Kidney epithelial cell (primary cell): ENCODE measurements around the gene FOS. TPM values are rescaled to one million over a fixed set of nuclear protein-coding genes. Genes with fewer than 3 reads are reported as not detected.
"Not testable (repeated sequence)": the region's sequence is repeated elsewhere in the genome, so short reads cannot be mapped to it uniquely, and the experiment has no call there.

ENCODE experiments used
- DNase-seq: peaks from one replicate; pipeline ENCODE4 v3.0.0-alpha.2; 2010; ENCODE audit warnings: low read depth
- H3K27me3 ChIP-seq: 2 replicates; pipeline ENCODE4 v1.6.0; 2011; ENCODE audit warnings: low read length; ENCODE audit not compliant: control insufficient read depth, insufficient read depth
- H3K36me3 ChIP-seq: 2 replicates; pipeline ENCODE4 v1.5.1; 2011; ENCODE audit warnings: low read length; ENCODE audit not compliant: control insufficient read depth, insufficient read depth
- H3K4me3 ChIP-seq: 2 replicates; pipeline ENCODE4 v1.5.1; 2011; ENCODE audit warnings: low read depth, mild to moderate bottlenecking, control low read depth, low read length
- total RNA-seq: library from RNA; depleted of rRNA; stranded (reverse); fragments of >200 nt; gene quantifications from 2 replicates; pipeline ENCODE4 v1.2.3, GENCODE V29; 2015
- TF ChIP-seq, protein P1 (sequence below): IDR thresholded peaks from 2 replicates; pipeline ENCODE4 v1.5.1; 2011; ENCODE audit warnings: mild to moderate bottlenecking, moderate library complexity, low read length, control low read depth, inconsistent platforms; ENCODE audit not compliant: insufficient read depth, poor library complexity, severe bottlenecking

The FOS gene
- total RNA-seq, 1 donor from 2014 or later, result 5.5 TPM

- Histone ChIP-seq H3K36me3 (no peaks in the 10 kb centered on the region), H3K27me3 (no peaks in the 10 kb centered on the region), H3K4me3 (no peak overlapping the region)
- no peak for DNase-seq
- TF ChIP-seq, protein P1, sequence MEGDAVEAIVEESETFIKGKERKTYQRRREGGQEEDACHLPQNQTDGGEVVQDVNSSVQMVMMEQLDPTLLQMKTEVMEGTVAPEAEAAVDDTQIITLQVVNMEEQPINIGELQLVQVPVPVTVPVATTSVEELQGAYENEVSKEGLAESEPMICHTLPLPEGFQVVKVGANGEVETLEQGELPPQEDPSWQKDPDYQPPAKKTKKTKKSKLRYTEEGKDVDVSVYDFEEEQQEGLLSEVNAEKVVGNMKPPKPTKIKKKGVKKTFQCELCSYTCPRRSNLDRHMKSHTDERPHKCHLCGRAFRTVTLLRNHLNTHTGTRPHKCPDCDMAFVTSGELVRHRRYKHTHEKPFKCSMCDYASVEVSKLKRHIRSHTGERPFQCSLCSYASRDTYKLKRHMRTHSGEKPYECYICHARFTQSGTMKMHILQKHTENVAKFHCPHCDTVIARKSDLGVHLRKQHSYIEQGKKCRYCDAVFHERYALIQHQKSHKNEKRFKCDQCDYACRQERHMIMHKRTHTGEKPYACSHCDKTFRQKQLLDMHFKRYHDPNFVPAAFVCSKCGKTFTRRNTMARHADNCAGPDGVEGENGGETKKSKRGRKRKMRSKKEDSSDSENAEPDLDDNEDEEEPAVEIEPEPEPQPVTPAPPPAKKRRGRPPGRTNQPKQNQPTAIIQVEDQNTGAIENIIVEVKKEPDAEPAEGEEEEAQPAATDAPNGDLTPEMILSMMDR, result no peak
Observed at GRCh38 chr14:75232597-75232996, 46.0 kb upstream of the FOS start.

DNA sequence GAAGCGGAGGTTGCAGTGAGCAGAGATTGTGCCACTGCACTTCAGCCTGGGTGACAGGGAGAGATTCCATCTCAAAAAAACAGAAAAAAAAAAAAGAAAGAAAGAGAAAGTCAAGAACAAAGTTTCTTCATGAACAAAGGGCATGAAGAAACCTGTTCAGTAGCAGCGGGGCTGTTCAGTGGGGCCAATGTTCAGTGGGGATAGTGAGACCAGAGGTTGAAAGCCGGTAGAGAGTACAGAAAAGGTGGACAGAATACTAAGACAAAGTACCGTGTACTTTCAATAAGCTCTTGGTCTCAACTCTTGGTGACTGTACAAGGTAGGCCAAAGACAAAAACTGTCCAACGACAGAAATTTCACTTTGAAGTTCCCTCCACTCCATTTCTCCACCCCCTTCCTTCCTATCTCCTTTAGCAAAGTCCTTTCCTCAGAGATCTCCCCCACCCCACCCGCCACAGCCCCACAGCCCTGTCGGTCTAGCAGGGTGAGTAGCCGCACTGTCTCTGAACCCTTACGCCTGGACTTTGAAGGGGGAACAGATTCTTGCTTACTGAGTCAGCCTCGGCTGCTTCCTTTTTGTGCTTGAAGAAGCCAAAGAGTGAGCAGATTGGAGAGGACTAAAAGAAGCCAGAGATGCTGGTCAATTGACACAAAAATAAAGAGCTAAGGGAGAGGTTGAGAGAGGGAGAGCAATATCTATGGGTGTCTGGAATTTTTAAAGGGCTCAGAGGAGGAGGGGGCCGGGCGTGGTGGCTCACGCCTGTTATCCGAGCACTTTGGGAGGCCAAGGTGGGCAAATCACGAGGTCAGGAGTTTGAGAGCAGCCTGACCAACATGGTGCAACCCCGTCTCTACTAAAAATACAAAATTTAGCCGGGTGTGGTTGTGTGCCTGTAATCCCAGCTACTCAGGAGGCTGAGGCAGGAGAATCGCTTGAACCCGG lies 44.2 kb upstream of the FOS start:
- TF ChIP-seq, protein P1, result no peak
- no peaks in the 10 kb centered on the region for H3K27me3 ChIP-seq
- no peaks in the 10 kb centered on the region for H3K36me3 ChIP-seq
- DNase-seq, result no peak
- no peak overlapping the region for H3K4me3 ChIP-seq

GRCh38 chr14:75235198-75235597 lies 43.4 kb upstream of the FOS start:
- H3K4me3 ChIP-seq, H3K27me3 ChIP-seq, H3K36me3 ChIP-seq, DNase-seq: not testable (repeated sequence)

- no peak for DNase-seq
- Histone ChIP-seq H3K36me3 (no peaks in the 10 kb centered on the region), H3K4me3 (no peak overlapping the region), H3K27me3 (no peaks in the 10 kb centered on the region)
- TF ChIP-seq, protein P1, result no peak
Observed at GRCh38 chr14:75236467-75236866, 42.2 kb upstream of the FOS start.

- no peak overlapping the region for H3K4me3 ChIP-seq
- H3K27me3 ChIP-seq, result no peaks in the 10 kb centered on the region
- TF ChIP-seq, protein P1, result no peak
- no peaks in the 10 kb centered on the region for H3K36me3 ChIP-seq
- no peak for DNase-seq
Observed at GRCh38 chr14:75236901-75237419, 41.7 kb upstream of the FOS start.

DNA sequence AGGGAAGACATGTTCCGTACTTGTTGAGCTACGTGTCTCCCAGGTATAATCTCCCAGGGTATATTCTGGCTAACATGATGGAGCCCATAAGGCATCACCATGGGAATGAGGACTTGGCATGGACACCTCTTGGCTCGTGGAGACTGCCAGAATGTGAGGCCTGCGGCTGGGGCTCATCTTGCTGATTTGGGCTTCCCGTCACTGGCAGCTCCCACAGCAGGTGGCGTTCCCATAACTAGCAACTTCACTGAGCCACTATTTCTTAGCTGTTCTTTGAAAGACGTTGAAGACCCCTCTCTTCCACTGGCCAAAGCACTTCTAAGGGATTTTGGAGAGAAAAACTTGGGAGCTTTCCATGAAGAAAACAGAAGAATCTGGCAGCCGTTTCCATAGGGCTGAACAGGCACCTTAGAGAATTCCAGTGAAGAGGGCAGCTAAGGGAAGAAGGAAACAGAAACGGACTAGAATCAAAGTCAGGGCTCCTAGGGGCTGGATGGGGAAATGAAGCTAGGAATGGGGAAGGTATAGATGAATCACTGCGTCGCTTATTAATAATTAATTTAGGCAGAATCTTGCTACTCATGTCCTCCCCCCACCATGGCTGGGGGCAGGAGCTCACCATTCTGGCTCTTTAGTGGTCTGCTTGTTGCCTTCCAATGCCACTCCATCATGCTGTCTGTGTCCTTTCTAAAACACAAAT lies 39.7 kb upstream of the FOS start:
- Histone ChIP-seq H3K36me3 (no peaks in the 10 kb centered on the region), H3K27me3 (no peaks in the 10 kb centered on the region), H3K4me3 (no peak overlapping the region)
- TF ChIP-seq, protein P1, result no peak
- no peak for DNase-seq
